Measurements from ENCODE around the gene ST14.

- TF ChIP-seq, protein P1, sequence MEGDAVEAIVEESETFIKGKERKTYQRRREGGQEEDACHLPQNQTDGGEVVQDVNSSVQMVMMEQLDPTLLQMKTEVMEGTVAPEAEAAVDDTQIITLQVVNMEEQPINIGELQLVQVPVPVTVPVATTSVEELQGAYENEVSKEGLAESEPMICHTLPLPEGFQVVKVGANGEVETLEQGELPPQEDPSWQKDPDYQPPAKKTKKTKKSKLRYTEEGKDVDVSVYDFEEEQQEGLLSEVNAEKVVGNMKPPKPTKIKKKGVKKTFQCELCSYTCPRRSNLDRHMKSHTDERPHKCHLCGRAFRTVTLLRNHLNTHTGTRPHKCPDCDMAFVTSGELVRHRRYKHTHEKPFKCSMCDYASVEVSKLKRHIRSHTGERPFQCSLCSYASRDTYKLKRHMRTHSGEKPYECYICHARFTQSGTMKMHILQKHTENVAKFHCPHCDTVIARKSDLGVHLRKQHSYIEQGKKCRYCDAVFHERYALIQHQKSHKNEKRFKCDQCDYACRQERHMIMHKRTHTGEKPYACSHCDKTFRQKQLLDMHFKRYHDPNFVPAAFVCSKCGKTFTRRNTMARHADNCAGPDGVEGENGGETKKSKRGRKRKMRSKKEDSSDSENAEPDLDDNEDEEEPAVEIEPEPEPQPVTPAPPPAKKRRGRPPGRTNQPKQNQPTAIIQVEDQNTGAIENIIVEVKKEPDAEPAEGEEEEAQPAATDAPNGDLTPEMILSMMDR (optimal IDR thresholded peaks at IDR 0.05 in 1 of 3, IDR thresholded peaks at IDR 0.05 in 1 of 3, conservative IDR thresholded peaks at IDR 0.05 in 1 of 3; ENCODE audit: extremely low read depth in 1 of 3, insufficient read depth in 2 of 3, low read length in 3 of 3), result no peak
- no peak for TF ChIP-seq EZH2 (IDR thresholded peaks at IDR 0.05; ENCODE audit: low read length)
Measured at GRCh38 chr11:130188585-130189347, 29.2 kb downstream of the ST14 start.

All from keratinocyte (primary cell).